Panc1 (cell line): Measurements from ENCODE around the gene CYSRT1. TPM values are rescaled to one million over a fixed set of nuclear protein-coding genes. Genes with fewer than 3 reads are reported as not detected.

Source experiments
- ATAC-seq: fragments of 200-7000 bp; cut with Tn5 transposase; 2 replicates; pipeline ENCODE4 v1.9.1; 2020; ENCODE audit warnings: mild to moderate bottlenecking, moderate library complexity
- BruUV-seq: library from RNA; stranded (reverse); fragments of 400-500 nt; replicated peaks from 2 replicates; lab custom pipeline; 2021; lab: Mats Ljungman, UMichigan
- CTCF ChIA-PET: fragments of 300-600 bp; sonication (Branson Sonifier 250); formaldehyde crosslinking; loops from one replicate; lab custom pipeline; 2022; ENCODE audit warnings: antibody characterized with exemption; lab: Charles Lee
- POLR2A ChIA-PET: fragments of 300-600 bp; sonication (Branson Sonifier 250); formaldehyde crosslinking; loops from one replicate; lab custom pipeline; 2022; ENCODE audit warnings: antibody characterized with exemption; lab: Charles Lee
- DNase-seq: peaks from one replicate; pipeline ENCODE4 v3.0.0-alpha.2; 2010; ENCODE audit warnings: low read depth, low spot score
- H3K27ac ChIP-seq: 2 replicates; pipeline ENCODE4 v1.5.1; 2011; ENCODE audit warnings: mild to moderate bottlenecking, low read length, inconsistent platforms
- H3K27me3 ChIP-seq: fragments of 200-500 bp; sonication (Bioruptor generic); 2 replicates; pipeline ENCODE4 v1.6.0; 2014; ENCODE audit warnings: low read length, inconsistent platforms; ENCODE audit not compliant: control insufficient read depth, insufficient read depth
- H3K36me3 ChIP-seq: fragments of 200-500 bp; sonication (Bioruptor generic); 2 replicates; pipeline ENCODE4 v1.5.1; 2014; ENCODE audit warnings: inconsistent platforms, mild to moderate bottlenecking, low read length, moderate library complexity; ENCODE audit not compliant: control insufficient read depth, insufficient read depth
- H3K4me1 ChIP-seq: 2 replicates; pipeline ENCODE4 v1.5.1; 2011; ENCODE audit warnings: inconsistent platforms, mild to moderate bottlenecking, low read length, moderate library complexity; ENCODE audit not compliant: control insufficient read depth, insufficient read depth
- H3K4me3 ChIP-seq, 2 experiments: 2 replicates each; pipeline ENCODE4 v1.5.1; 2011 to 2012; ENCODE audit warnings: low read depth in 2 of 2, low read length in 2 of 2, mild to moderate bottlenecking in 2 of 2, inconsistent platforms in 1 of 2, moderate library complexity in 1 of 2
- H3K9me3 ChIP-seq: fragments of 200-500 bp; sonication (Bioruptor generic); 2 replicates; pipeline ENCODE4 v1.5.1; 2014; ENCODE audit warnings: low read depth, mild to moderate bottlenecking, inconsistent platforms, low read length, moderate library complexity; ENCODE audit not compliant: control insufficient read depth, insufficient read depth
- CTCF ChIP-seq: fragments of 450-650 bp; IDR thresholded peaks from 2 replicates; pipeline ENCODE4 v1.5.1; 2017; ENCODE audit warnings: mild to moderate bottlenecking
- POLR2AphosphoS5 ChIP-seq: IDR thresholded peaks from 2 replicates; pipeline ENCODE4 v1.6.1; 2012; ENCODE audit warnings: mild to moderate bottlenecking, low read depth, low read length, moderate library complexity
- SIN3A ChIP-seq: IDR thresholded peaks from 2 replicates; pipeline ENCODE4 v1.6.1; 2012; ENCODE audit warnings: low read depth, mild to moderate bottlenecking, low read length, moderate library complexity, borderline replicate concordance; ENCODE audit not compliant: insufficient read depth
- TCF7L2 ChIP-seq: IDR thresholded peaks from 2 replicates; pipeline ENCODE4 v1.6.1; 2011; ENCODE audit warnings: mild to moderate bottlenecking, low read depth, low read length, inconsistent platforms
- in situ Hi-C: cut with HindIII; loops from 2 replicates; pipeline ENCODE4 v1.10.0; 2016; ENCODE audit warnings: low sequenced_read_pairs, low pct_unique_long_range_greater_than_20kb
- intact Hi-C: fragments of 100-400 bp; cut with micrococcal nuclease; formaldehyde crosslinking; loops from one replicate; pipeline ENCODE4 v1.10.0; 2022; ENCODE audit not compliant: unreplicated experiment
- total RNA-seq: library from RNA; stranded (reverse); gene quantifications from one replicate; pipeline ENCODE4 v1.2.1, GENCODE V29; 2021; ENCODE audit not compliant: unreplicated experiment
- TF ChIP-seq, protein P1 (sequence below), 2 experiments: IDR thresholded peaks; 2 replicates each; pipeline ENCODE4 v1.6.1; 2011 to 2012; ENCODE audit warnings: low read depth in 2 of 2, control low read depth in 1 of 2, low read length in 1 of 2, mild to moderate bottlenecking in 1 of 2, moderate library complexity in 1 of 2; ENCODE audit not compliant: insufficient read depth in 1 of 2

The CYSRT1 gene
- total RNA-seq, 1 experiment from 2014 or later: 0.67 TPM

GRCh38 chr9:137232101-137232500, 7.1 kb downstream of the CYSRT1 start:
- in situ Hi-C loops: no loop called here
- H3K36me3 ChIP-seq: no peaks in the 10 kb centered on the region
- CTCF ChIA-PET: interaction anchor here (0.6 kb wide), 1 partner anchor 100 kb away, joined by 4 read pairs; no protein-coding TSS in a partner anchor
- POLR2A ChIA-PET: no interaction called here
- peaks cover 9% of the 10 kb centered on the region for H3K4me1 ChIP-seq
- no peaks in the 10 kb centered on the region for H3K9me3 ChIP-seq
- H3K4me3 ChIP-seq: no peak overlapping the region
- intact Hi-C loops: no loop called here
- no TSS peak for BruUV-seq
- ATAC-seq (no peak), DNase-seq (no peak)
- TF ChIP-seq, protein P1, sequence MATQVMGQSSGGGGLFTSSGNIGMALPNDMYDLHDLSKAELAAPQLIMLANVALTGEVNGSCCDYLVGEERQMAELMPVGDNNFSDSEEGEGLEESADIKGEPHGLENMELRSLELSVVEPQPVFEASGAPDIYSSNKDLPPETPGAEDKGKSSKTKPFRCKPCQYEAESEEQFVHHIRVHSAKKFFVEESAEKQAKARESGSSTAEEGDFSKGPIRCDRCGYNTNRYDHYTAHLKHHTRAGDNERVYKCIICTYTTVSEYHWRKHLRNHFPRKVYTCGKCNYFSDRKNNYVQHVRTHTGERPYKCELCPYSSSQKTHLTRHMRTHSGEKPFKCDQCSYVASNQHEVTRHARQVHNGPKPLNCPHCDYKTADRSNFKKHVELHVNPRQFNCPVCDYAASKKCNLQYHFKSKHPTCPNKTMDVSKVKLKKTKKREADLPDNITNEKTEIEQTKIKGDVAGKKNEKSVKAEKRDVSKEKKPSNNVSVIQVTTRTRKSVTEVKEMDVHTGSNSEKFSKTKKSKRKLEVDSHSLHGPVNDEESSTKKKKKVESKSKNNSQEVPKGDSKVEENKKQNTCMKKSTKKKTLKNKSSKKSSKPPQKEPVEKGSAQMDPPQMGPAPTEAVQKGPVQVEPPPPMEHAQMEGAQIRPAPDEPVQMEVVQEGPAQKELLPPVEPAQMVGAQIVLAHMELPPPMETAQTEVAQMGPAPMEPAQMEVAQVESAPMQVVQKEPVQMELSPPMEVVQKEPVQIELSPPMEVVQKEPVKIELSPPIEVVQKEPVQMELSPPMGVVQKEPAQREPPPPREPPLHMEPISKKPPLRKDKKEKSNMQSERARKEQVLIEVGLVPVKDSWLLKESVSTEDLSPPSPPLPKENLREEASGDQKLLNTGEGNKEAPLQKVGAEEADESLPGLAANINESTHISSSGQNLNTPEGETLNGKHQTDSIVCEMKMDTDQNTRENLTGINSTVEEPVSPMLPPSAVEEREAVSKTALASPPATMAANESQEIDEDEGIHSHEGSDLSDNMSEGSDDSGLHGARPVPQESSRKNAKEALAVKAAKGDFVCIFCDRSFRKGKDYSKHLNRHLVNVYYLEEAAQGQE (IDR thresholded peaks at IDR 0.05; ENCODE audit: insufficient read depth in 1 of 2, low read depth in 2 of 2, low read length in 1 of 2): no peak
- TF ChIP-seq POLR2AphosphoS5 (no peak), TCF7L2 (no peak), SIN3A (no peak), CTCF (no peak)
- no peak overlapping the region for H3K27ac ChIP-seq
- H3K27me3 ChIP-seq: no peaks in the 10 kb centered on the region

- ChIA-PET CTCF (interaction anchor here (0.6 kb wide), 1 partner anchor 101 kb away, joined by 4 read pairs; no protein-coding TSS in a partner anchor), POLR2A (no interaction called here)
- no peak for ATAC-seq
- Histone ChIP-seq H3K4me3 (no peak overlapping the region), H3K36me3 (no peaks in the 10 kb centered on the region), H3K27me3 (no peaks in the 10 kb centered on the region), H3K27ac (no peak overlapping the region), H3K9me3 (no peaks in the 10 kb centered on the region), H3K4me1 (peaks cover 10% of the 10 kb centered on the region)
- intact Hi-C loops: no loop called here
- no TSS peak for BruUV-seq
- no peak for DNase-seq
- in situ Hi-C loops: no loop called here
- TF ChIP-seq TCF7L2 (no peak), CTCF (no peak), POLR2AphosphoS5 (no peak)
- TF ChIP-seq, protein P1 (IDR thresholded peaks at IDR 0.05; ENCODE audit: insufficient read depth in 1 of 2, low read depth in 2 of 2, low read length in 1 of 2): no peak
Observed at GRCh38 chr9:137232510-137232909, 7.5 kb downstream of the CYSRT1 start.
